Sciatic nerve (tissue), 2 donors: ENCODE measurements around the gene UST. TPM values are rescaled to one million over a fixed set of nuclear protein-coding genes. Genes with fewer than 3 reads are reported as not detected.
A peak's percentile ranks its signal among the peaks of the same experiment; 100 is the strongest.

Experiments
- ATAC-seq: fragments of 200-7000 bp; cut with Tn5 transposase; one replicate; pipeline ENCODE4 v1.9.1; 2020; ENCODE audit warnings: mild to moderate bottlenecking, moderate library complexity
- DNase-seq: peaks from one replicate; pipeline ENCODE4 v3.0.0-alpha.2; 2020; ENCODE audit warnings: low spot score
- intact Hi-C: fragments of 100-400 bp; cut with DNase I; formaldehyde crosslinking; loops from one replicate; pipeline ENCODE4 v1.14.2; 2022
- total RNA-seq: library from RNA; stranded (reverse); fragmentation: NEBNext Ultra II Directional; extraction: Animal tissue kit (Norgen Biotek cat#: 25700); gene quantifications from one replicate; pipeline ENCODE4 v1.2.1, GENCODE V29; 2021
- donor health status: DM: no; HTN: no; CAD: no.
- donor health status: DM: no; HTN: no; CAD: no.

Gene UST
- 33.1 TPM for total RNA-seq

GRCh38 chr6:148746363-148747144 lies at the start of gene UST:
TSS of gene UST (plus strand) at chr6:148747030. CDS start at chr6:148747431, 401 bp downstream.
- intact Hi-C loops = loop anchor here (10.0 kb wide), 1 partner anchor 198 kb away; no protein-coding TSS in a partner anchor
- ATAC-seq = peak; percentile 97
- DNase-seq = peak; percentile 92

GRCh38 chr6:148697895-148698440 lies 48.9 kb upstream of the UST start:
- ATAC-seq (no peak), DNase-seq (no peak)

GRCh38 chr6:148698671-148699180 lies 48.1 kb upstream of the UST start:
- intact Hi-C loops = no loop called here

More at GRCh38 chr6:148697895-148698440, 48.9 kb upstream of the UST start:
- intact Hi-C loops = no loop called here

GRCh38 chr6:148700047-148700715 lies 46.6 kb upstream of the UST start:
- intact Hi-C loops = no loop called here

More at GRCh38 chr6:148698671-148699180, 48.1 kb upstream of the UST start:
- DNase-seq (no peak), ATAC-seq (no peak)

GRCh38 chr6:148700741-148701311 lies 46.0 kb upstream of the UST start:
- peak; percentile 77 for ATAC-seq
- no peak for DNase-seq
- intact Hi-C loops = no loop called here

More at GRCh38 chr6:148700047-148700715, 46.6 kb upstream of the UST start:
- no peak for DNase-seq
- peak; percentile 6 for ATAC-seq

GRCh38 chr6:148701375-148701774 lies 45.5 kb upstream of the UST start:
- DNase-seq = no peak
- peak; percentile 25 for ATAC-seq
- intact Hi-C loops = no loop called here

GRCh38 chr6:148703900-148704299 lies 42.9 kb upstream of the UST start:
- no peak for DNase-seq
- no peak for ATAC-seq
- intact Hi-C loops = no loop called here

- intact Hi-C loops = no loop called here
- ATAC-seq = no peak
Observed at GRCh38 chr6:148704400-148705246, 42.2 kb upstream of the UST start.

GRCh38 chr6:148708707-148709106 lies 38.1 kb upstream of the UST start:
- peak; percentile 47 for ATAC-seq
- no peak for DNase-seq
- intact Hi-C loops = no loop called here

More at GRCh38 chr6:148704400-148705246, 42.2 kb upstream of the UST start:
- DNase-seq = no peak

GRCh38 chr6:148709577-148709976 lies 37.3 kb upstream of the UST start:
- no peak for DNase-seq
- ATAC-seq = no peak
- intact Hi-C loops = no loop called here

- intact Hi-C loops = no loop called here
- no peak for ATAC-seq
Observed at GRCh38 chr6:148711833-148712654, 34.8 kb upstream of the UST start.

GRCh38 chr6:148713033-148713738 lies 33.6 kb upstream of the UST start:
- no peak for DNase-seq
- intact Hi-C loops = no loop called here
- ATAC-seq = no peak

More at GRCh38 chr6:148711833-148712654, 34.8 kb upstream of the UST start:
- no peak for DNase-seq

GRCh38 chr6:148713921-148714320 lies 32.9 kb upstream of the UST start:
- DNase-seq (no peak), ATAC-seq (no peak)
- intact Hi-C loops = no loop called here

GRCh38 chr6:148716811-148717210 lies 30.0 kb upstream of the UST start:
- DNase-seq (no peak), ATAC-seq (peak; percentile 26)
- intact Hi-C loops = no loop called here

- intact Hi-C loops = no loop called here
- no peak for DNase-seq
- peak; percentile 49 for ATAC-seq
Observed at GRCh38 chr6:148720406-148720805, 26.4 kb upstream of the UST start.

GRCh38 chr6:148720897-148721296 lies 25.9 kb upstream of the UST start:
- ATAC-seq = no peak
- intact Hi-C loops = no loop called here
- no peak for DNase-seq

GRCh38 chr6:148723484-148723883 lies 23.3 kb upstream of the UST start:
- intact Hi-C loops = no loop called here

More at GRCh38 chr6:148723484-148723883, 23.3 kb upstream of the UST start:
- ATAC-seq (no peak), DNase-seq (no peak)
